Measurements from ENCODE around the gene ATN1.
"Not testable (repeated sequence)": the region's sequence is repeated elsewhere in the genome, so short reads cannot be mapped to it uniquely, and the experiment has no call there.

Gene ATN1

GRCh38 chr12:6927379-6928021 is at the start of gene ATN1:
Gene ATN1, plus strand, starts transcription at chr12:6927959. Its CDS starts 6,043 bp downstream, at chr12:6934002.
- DNase-seq (ENCODE audit: low read depth in 2 of 2) = peak; percentile 64 to 68

GRCh38 chr12:6879824-6880223 is 47.9 kb upstream of the ATN1 start:
- not testable (repeated sequence) for DNase-seq (ENCODE audit: low read depth in 2 of 2)

GRCh38 chr12:6883252-6883651 is 44.5 kb upstream of the ATN1 start:
- no peak for DNase-seq (ENCODE audit: low read depth in 2 of 2)

- DNase-seq (ENCODE audit: low read depth in 2 of 2) = no peak
Measured at GRCh38 chr12:6883683-6884082, 44.1 kb upstream of the ATN1 start.

- no peak for DNase-seq (ENCODE audit: low read depth in 2 of 2)
Measured at GRCh38 chr12:6884539-6884938, 43.2 kb upstream of the ATN1 start.

GRCh38 chr12:6886206-6886999 is 41.4 kb upstream of the ATN1 start:
- not testable (repeated sequence) for DNase-seq (ENCODE audit: low read depth in 2 of 2)

GRCh38 chr12:6887460-6887859 is 40.3 kb upstream of the ATN1 start:
- DNase-seq (ENCODE audit: low read depth in 2 of 2) = no peak

- DNase-seq (ENCODE audit: low read depth in 2 of 2) = no peak
Measured at GRCh38 chr12:6888360-6888759, 39.4 kb upstream of the ATN1 start.

- DNase-seq (ENCODE audit: low read depth in 2 of 2) = not testable (repeated sequence)
Measured at GRCh38 chr12:6888794-6889193, 39.0 kb upstream of the ATN1 start.

- not testable (repeated sequence) for DNase-seq (ENCODE audit: low read depth in 2 of 2)
Measured at GRCh38 chr12:6889775-6890573, 37.8 kb upstream of the ATN1 start.

- peak; percentile 92 to 93 for DNase-seq (ENCODE audit: low read depth in 2 of 2)
Measured at GRCh38 chr12:6890789-6891645, 36.7 kb upstream of the ATN1 start.

- no peak for DNase-seq (ENCODE audit: low read depth in 2 of 2)
Measured at GRCh38 chr12:6891646-6892001, 36.1 kb upstream of the ATN1 start.

GRCh38 chr12:6892683-6893082 is 35.1 kb upstream of the ATN1 start:
- not testable (repeated sequence) for DNase-seq (ENCODE audit: low read depth in 2 of 2)

GRCh38 chr12:6894321-6894720 is 33.4 kb upstream of the ATN1 start:
- no peak for DNase-seq (ENCODE audit: low read depth in 2 of 2)

- DNase-seq (ENCODE audit: low read depth in 2 of 2) = no peak
Measured at GRCh38 chr12:6896846-6897435, 30.8 kb upstream of the ATN1 start.

- DNase-seq (ENCODE audit: low read depth in 2 of 2) = no peak
Measured at GRCh38 chr12:6899427-6899826, 28.3 kb upstream of the ATN1 start.

GRCh38 chr12:6899837-6900519 is 27.8 kb upstream of the ATN1 start:
- no peak for DNase-seq (ENCODE audit: low read depth in 2 of 2)

GRCh38 chr12:6902448-6902847 is 25.3 kb upstream of the ATN1 start:
- DNase-seq (ENCODE audit: low read depth in 2 of 2) = no peak

GRCh38 chr12:6903722-6904121 is 24.0 kb upstream of the ATN1 start:
- DNase-seq (ENCODE audit: low read depth in 2 of 2) = no peak

All from fibroblast of skin of left quadriceps (primary cell).